Activated CD4-positive, CD25-positive, alpha-beta regulatory T cell treated with anti-CD3 and anti-CD28 coated beads, Interleukin-2, amount 50 U/mL, for 72 hours (primary cell): ENCODE data around the gene PLEKHH3.
"Not testable (repeated sequence)": the region's sequence is repeated elsewhere in the genome, so short reads cannot be mapped to it uniquely, and the experiment has no call there.

ENCODE experiments used
- DNase-seq: peaks from one replicate; pipeline ENCODE4 v3.0.0; 2021

Gene PLEKHH3

DNA sequence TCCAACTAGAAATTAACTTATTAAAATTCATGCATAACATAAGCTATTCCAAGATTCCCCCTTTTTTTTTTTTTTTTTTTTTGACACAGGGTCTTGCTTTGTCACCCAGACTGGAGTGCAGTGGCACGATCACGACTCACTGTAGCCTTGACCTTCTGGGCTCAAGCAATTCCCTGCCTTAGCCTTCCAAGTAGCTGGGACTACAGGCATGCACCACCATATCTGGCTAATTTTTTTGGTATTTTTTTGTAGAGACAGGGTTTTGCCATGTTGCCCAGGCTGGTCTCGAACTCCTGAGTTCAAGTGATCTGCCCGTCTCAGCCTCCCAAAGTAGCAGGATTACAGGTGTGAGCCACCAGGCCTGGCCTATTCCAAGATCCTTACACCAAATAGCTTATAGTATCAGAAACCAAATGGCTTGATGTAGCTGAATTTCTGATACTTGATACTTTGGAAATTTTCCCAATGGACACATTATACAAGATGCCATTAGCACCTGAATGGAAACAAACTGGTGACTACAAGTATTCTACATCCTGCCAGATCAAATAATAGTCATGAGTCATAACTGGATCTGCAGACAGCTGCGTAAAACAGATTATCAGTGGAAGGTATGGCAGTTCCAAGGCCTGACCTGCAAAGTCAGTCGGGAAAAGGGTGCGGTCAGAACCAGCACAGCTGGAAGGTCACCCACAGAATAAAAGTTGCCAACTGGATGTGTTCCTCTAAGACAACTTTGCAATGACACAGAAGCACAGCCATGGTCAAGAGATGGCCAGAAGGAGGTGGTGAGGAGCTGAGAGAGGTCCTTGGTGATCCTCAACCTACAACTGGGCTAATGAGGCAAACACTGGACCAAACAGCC, 52.8 kb downstream of the PLEKHH3 start:
- DNase-seq, result no peak

- DNase-seq, result no peak
Observed at GRCh38 chr17:42623271-42623670, 53.5 kb downstream of the PLEKHH3 start.

DNA sequence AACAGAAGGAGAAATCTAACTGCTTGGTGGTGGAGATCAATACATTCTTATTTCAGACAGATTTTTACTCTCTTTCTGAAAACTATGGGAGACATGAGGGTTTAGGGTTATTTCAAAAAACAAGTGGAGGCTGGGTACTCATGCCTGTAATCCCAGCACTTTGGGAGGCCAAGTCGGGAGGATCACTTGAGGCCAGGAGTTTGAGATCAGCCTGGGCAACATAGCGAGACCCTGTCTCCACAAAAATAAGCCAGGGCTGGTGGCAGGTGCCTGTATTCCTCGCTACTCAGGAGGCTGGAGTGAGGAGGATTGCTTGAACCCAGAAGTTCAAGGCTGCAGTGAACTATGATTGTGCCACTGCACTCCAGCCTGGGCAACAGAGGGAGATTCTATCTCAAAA, 54.8 kb downstream of the PLEKHH3 start:
- not testable (repeated sequence) for DNase-seq

- no peak for DNase-seq
Observed at GRCh38 chr17:42618442-42619150, 58.2 kb downstream of the PLEKHH3 start.

DNA sequence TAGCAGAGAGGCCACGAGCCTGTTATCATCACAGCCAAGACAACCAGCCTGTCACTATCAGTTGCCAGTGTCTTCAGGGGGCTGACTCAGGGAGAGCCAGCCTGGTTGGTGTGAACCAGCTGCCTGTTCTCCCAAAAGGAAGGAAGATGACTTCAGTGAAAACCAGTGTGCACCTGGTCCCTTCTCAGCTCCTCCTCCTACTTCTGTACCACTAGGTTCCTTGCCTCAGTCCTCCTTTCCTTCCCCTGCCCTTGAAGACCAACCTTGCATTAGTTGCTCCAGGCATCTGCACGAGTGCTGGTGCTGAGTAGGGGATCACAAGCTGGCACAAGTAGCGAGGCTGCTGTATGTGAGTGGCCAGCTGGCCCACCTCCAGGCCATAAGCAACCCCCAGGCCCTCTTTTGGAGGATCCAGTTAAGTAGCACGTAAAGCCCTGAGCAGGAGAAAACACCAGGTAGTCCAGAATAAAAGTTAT, 58.8 kb downstream of the PLEKHH3 start:
- no peak for DNase-seq
